HG02840 (cell line): Measurements from ENCODE around the gene FGF1.

ENCODE experiments used
- ATAC-seq: cut with Tn5 transposase; IDR thresholded peaks from one replicate; pipeline ENCODE4 v1.9.1; 2021; ENCODE audit warnings: mild to moderate bottlenecking, moderate library complexity, moderate number of reproducible peaks; ENCODE audit not compliant: unreplicated experiment, low FRiP score

FGF1 gene

GRCh38 chr5:142697356-142698255 is 11.7 kb upstream of the FGF1 start:
- no peak for ATAC-seq

- no peak for ATAC-seq
Measured at GRCh38 chr5:142696379-142696778, 10.5 kb upstream of the FGF1 start.

- no peak for ATAC-seq
Measured at GRCh38 chr5:142694092-142694856, 8.4 kb upstream of the FGF1 start.

- ATAC-seq, result no peak
Measured at GRCh38 chr5:142692321-142692894, 6.5 kb upstream of the FGF1 start.

GRCh38 chr5:142690667-142691066 is 4.8 kb upstream of the FGF1 start:
- no peak for ATAC-seq

- no peak for ATAC-seq
Measured at GRCh38 chr5:142689081-142689480, 3.2 kb upstream of the FGF1 start.

GRCh38 chr5:142688281-142688989 is 2.5 kb upstream of the FGF1 start:
- ATAC-seq, result no peak

GRCh38 chr5:142686968-142687367 is 1.1 kb upstream of the FGF1 start:
- no peak for ATAC-seq

- no peak for ATAC-seq
Measured at GRCh38 chr5:142686210-142686734, 382 bp upstream of the FGF1 start.

GRCh38 chr5:142684508-142685041 is 1.3 kb downstream of the FGF1 start:
- ATAC-seq, result no peak

- ATAC-seq, result no peak
Measured at GRCh38 chr5:142683881-142684505, 1.9 kb downstream of the FGF1 start.

GRCh38 chr5:142683116-142683515 is 2.8 kb downstream of the FGF1 start:
- ATAC-seq, result no peak

GRCh38 chr5:142680605-142681259 is 5.2 kb downstream of the FGF1 start:
- no peak for ATAC-seq

GRCh38 chr5:142679744-142680143 is 6.1 kb downstream of the FGF1 start:
- ATAC-seq, result no peak

GRCh38 chr5:142678529-142678928 is 7.4 kb downstream of the FGF1 start:
- ATAC-seq, result no peak

- no peak for ATAC-seq
Measured at GRCh38 chr5:142677198-142677597, 8.7 kb downstream of the FGF1 start.

GRCh38 chr5:142676318-142676717 is 9.6 kb downstream of the FGF1 start:
- no peak for ATAC-seq

- ATAC-seq, result no peak
Measured at GRCh38 chr5:142674531-142675469, 11.1 kb downstream of the FGF1 start.
